Activated T-helper 1 cell treated with anti-CD3 and anti-CD28 coated beads, Interleukin-12 subunit alpha, Interleukin-12 subunit beta, Interleukin-2, Interleukin-4 antibody, amounts not matched to agents 30 ng/mL and 10 ng/mL and 1 ng/mL, durations not matched to agents 14 hours and 24 hours and 36 hours (primary cell): ENCODE results near the gene ATOH8. TPM values are rescaled to one million over a fixed set of nuclear protein-coding genes. Genes with fewer than 3 reads are reported as not detected.
A peak's percentile ranks its signal among the peaks of the same experiment; 100 is the strongest.

ENCODE experiments used
- DNase-seq: peaks from one replicate; pipeline ENCODE4 v3.0.0; 2021; ENCODE audit warnings: low spot score
- H3K27ac Mint-ChIP-seq: one replicate; pipeline ENCODE4 v1.8.0; 2021; ENCODE audit warnings: mild to moderate bottlenecking, mixed read lengths
- H3K27me3 Mint-ChIP-seq: one replicate; pipeline ENCODE4 v1.8.0; 2022; ENCODE audit warnings: mild to moderate bottlenecking, moderate library complexity, mixed read lengths; ENCODE audit not compliant: insufficient read depth
- H3K36me3 Mint-ChIP-seq: one replicate; pipeline ENCODE4 v1.8.0; 2021; ENCODE audit warnings: low read depth, mixed read lengths
- H3K4me1 Mint-ChIP-seq: one replicate; pipeline ENCODE4 v1.8.0; 2021; ENCODE audit warnings: low read depth, mixed read lengths
- H3K4me3 Mint-ChIP-seq: one replicate; pipeline ENCODE4 v1.8.0; 2021; ENCODE audit warnings: mild to moderate bottlenecking, moderate library complexity, mixed read lengths
- H3K9me3 Mint-ChIP-seq: one replicate; pipeline ENCODE4 v1.8.0; 2021; ENCODE audit warnings: mixed read lengths
- intact Hi-C: fragments of 100-400 bp; cut with micrococcal nuclease; formaldehyde crosslinking; loops from one replicate; pipeline ENCODE4 v1.15.1; 2024
- total RNA-seq: library from RNA; stranded (reverse); gene quantifications from 2 replicates; pipeline ENCODE4 v1.2.3, GENCODE V29; 2022

ATOH8 gene
- total RNA-seq, 1 donor from 2014 or later, result 0.47 TPM

DNA sequence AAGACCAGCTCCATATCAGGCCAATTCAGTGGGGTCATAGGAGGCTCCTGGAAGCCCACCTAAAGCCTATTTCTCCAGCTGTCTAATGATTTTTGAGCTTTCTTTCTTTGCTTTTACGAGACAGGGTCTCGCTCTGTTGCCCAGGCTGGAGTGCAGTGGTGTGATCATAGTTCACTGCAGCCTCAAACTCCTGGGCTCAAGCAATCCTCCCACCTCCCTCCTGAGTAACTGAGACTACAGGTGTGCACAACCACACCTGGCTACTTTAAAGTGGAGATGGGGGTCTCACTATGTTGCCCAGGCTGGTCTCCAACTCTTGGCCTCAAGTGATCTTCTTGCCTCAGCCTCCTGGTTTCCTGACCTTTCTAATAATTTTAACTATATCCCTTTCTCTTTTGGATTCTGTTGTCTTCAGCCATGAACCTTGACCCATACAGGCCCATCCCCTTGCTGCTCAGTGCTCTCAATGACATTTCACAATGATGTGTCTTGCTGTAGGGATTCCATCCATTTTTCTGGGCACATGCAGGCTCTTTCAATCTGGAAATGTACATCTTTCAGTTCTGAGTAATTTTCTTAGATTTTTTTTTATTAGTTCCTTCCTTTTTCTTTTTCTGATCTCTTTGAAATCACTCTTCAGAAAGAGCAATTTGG, 30.0 kb upstream of the ATOH8 start:
- H3K9me3 Mint-ChIP-seq, result peaks cover 10% of the 10 kb centered on the region
- H3K36me3 Mint-ChIP-seq, result peaks cover 7% of the 10 kb centered on the region
- intact Hi-C loops, result no loop called here
- no peak overlapping the region for H3K4me3 Mint-ChIP-seq
- peaks cover 12% of the 10 kb centered on the region for H3K27me3 Mint-ChIP-seq
- DNase-seq, result no peak
- H3K27ac Mint-ChIP-seq, result no peak overlapping the region
- H3K4me1 Mint-ChIP-seq, result peaks cover 3% of the 10 kb centered on the region

DNA sequence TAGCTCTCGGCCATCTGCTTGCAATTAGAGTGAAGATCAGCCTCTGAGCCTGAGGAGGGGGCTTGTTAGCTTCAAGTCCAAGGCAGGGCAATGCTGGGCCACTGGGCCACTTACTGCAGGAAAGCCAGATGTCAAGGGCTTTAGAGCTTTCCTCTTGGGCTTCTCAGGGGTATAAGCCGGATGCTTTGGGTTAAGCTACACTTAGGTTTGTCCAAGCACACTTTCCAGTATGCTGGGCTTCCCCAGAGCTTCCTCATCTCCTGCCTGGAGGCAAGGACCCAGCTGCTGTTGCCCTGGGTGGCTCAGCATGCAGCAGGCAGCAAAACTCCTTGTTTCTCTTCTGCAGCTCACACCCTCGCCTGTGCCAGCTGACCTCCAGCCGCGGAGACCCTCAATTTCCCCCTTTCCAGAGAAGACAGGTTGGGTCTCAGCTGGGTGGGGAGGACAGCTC, 29.0 kb upstream of the ATOH8 start:
- H3K36me3 Mint-ChIP-seq, result peaks cover 7% of the 10 kb centered on the region
- peaks cover 15% of the 10 kb centered on the region for H3K27me3 Mint-ChIP-seq
- DNase-seq, result no peak
- H3K4me1 Mint-ChIP-seq, result peaks cover 12% of the 10 kb centered on the region
- intact Hi-C loops, result no loop called here
- H3K27ac Mint-ChIP-seq, result no peak overlapping the region
- no peak overlapping the region for H3K4me3 Mint-ChIP-seq
- H3K9me3 Mint-ChIP-seq, result peaks cover 10% of the 10 kb centered on the region

DNA sequence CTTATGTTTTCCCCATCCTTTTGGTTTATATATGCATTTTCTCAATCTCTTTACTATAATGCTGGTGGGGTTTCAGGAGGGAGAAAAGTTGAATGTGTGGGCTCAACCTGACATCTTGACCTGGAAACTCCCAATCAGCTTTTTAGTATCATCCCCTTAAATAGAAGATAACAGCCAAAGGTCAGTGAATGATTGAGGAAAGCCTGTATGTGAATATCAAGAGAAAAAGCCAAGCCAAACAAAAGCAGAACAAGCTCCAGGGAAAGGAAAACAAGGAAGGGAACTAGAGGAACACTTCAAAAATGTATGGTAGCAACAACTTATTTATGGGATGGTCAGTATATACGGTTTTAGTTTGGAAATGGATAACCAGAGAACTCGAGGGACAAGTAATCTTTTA, 28.3 kb upstream of the ATOH8 start:
- Mint-ChIP-seq H3K27me3 (peaks cover 15% of the 10 kb centered on the region), H3K9me3 (peaks cover 5% of the 10 kb centered on the region)

DNA sequence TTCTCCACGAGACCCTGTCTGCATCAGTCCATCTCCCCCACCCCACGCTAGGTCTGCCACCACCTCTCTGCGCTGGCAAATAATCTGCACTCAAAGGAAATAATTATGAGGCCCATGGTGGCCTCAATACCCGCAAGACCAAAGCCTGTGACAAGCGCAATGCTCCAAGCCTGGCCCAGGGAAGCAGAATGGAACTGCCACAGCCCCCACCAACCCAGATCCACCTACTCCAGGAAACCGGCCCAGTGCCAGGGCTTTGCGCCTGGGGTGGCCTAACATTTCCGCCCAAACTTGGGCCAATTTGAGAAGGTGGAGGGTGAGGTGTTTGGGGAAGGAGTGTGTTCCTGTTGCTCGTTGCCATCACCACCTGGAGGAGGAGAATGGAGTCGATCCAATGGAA, 26.0 kb upstream of the ATOH8 start:
- H3K36me3 Mint-ChIP-seq, result no peaks in the 10 kb centered on the region
- no peaks in the 10 kb centered on the region for H3K9me3 Mint-ChIP-seq
- intact Hi-C loops, result loop anchor here (2.0 kb wide), 1 partner anchor 77 kb away; no protein-coding TSS in a partner anchor
- peaks cover 13% of the 10 kb centered on the region for H3K4me1 Mint-ChIP-seq
- DNase-seq, result no peak
- peaks cover 15% of the 10 kb centered on the region for H3K27me3 Mint-ChIP-seq
- H3K27ac Mint-ChIP-seq, result no peak overlapping the region
- no peak overlapping the region for H3K4me3 Mint-ChIP-seq

More for the DNA sequence above, 28.3 kb upstream of the ATOH8 start:
- intact Hi-C loops, result no loop called here
- Mint-ChIP-seq H3K4me1 (peaks cover 13% of the 10 kb centered on the region), H3K36me3 (peaks cover 3% of the 10 kb centered on the region), H3K4me3 (no peak overlapping the region), H3K27ac (no peak overlapping the region)
- DNase-seq, result no peak

DNA sequence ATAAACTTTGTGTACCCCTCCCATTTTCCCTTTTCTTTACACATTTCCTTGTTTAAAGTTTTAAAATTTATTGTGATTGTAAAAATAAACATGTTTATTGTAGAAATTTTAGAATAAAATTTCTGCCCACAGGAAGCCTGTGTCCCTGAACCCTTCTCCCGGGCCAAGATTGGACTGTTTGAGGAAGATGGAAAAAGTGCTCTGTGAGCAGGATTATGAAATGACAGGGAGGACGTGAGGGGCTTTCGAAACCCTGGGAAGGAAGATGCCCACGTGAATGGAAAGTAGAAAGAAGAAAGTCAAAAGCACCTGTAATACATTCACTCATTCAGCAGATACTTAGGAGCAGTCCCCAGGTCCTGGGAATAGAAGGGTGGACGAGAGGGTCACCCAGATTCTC, 25.4 kb upstream of the ATOH8 start:
- H3K27me3 Mint-ChIP-seq, result peaks cover 15% of the 10 kb centered on the region
- intact Hi-C loops, result loop anchor here (2.0 kb wide), 1 partner anchor 76 kb away; no protein-coding TSS in a partner anchor

DNA sequence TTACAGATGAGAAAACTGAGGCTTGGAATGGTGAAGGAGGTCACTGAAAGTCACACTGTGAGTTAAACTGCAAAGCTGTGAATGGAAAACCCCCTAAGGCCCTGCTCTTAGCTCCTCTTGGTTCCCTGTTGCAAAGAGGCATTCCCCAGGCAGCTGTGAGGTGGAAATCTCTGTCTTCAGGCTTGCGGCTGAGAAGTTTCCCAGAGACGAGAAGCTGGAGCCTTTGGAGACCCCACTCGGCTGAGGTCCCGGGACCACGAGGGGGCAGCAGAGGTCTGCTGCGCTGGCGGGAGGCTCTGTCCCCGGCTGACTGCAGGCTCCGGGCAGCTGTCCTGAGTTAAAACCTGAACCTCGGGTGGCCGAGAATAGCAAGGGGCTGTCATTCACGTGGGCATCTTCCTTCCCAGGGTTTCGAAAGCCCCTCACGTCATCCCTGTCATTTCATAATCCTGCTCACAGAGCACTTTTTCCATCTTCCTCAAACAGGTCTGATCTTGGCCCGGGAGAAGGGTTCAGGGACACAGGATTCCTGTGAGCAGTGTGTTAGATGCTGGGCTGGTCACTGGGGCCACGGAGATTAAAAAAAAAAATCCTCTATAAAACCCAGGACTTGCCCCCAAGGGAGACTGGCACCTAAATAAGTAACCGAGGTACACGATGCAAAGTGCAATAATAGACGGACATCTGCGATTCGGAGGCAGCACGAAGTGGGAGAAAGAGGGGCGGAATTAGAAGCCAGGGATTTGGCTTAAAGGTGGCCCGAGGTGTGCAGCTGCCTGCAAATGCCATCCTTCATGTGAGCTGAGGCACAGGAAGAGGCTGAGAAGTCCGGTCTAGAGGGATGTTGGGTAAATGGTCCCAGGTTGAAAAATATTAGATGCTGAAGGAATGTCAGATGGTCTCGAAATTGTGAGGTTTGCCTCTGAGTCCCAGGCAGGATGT, 24.6 kb upstream of the ATOH8 start:
- DNase-seq, result peak; percentile 65
- Mint-ChIP-seq H3K4me1 (peaks cover 13% of the 10 kb centered on the region), H3K27ac (no peak overlapping the region), H3K36me3 (no peaks in the 10 kb centered on the region), H3K4me3 (no peak overlapping the region), H3K9me3 (no peaks in the 10 kb centered on the region), H3K27me3 (peaks cover 17% of the 10 kb centered on the region)
- intact Hi-C loops, result loop anchor here (1.0 to 2.0 kb wide), 5 partner anchors 50 to 351 kb away; no protein-coding TSS in a partner anchor

More for the DNA sequence above, 25.4 kb upstream of the ATOH8 start:
- no peaks in the 10 kb centered on the region for H3K36me3 Mint-ChIP-seq
- no peaks in the 10 kb centered on the region for H3K9me3 Mint-ChIP-seq
- H3K4me1 Mint-ChIP-seq, result peaks cover 13% of the 10 kb centered on the region
- no peak for DNase-seq
- no peak overlapping the region for H3K27ac Mint-ChIP-seq
- no peak overlapping the region for H3K4me3 Mint-ChIP-seq

DNA sequence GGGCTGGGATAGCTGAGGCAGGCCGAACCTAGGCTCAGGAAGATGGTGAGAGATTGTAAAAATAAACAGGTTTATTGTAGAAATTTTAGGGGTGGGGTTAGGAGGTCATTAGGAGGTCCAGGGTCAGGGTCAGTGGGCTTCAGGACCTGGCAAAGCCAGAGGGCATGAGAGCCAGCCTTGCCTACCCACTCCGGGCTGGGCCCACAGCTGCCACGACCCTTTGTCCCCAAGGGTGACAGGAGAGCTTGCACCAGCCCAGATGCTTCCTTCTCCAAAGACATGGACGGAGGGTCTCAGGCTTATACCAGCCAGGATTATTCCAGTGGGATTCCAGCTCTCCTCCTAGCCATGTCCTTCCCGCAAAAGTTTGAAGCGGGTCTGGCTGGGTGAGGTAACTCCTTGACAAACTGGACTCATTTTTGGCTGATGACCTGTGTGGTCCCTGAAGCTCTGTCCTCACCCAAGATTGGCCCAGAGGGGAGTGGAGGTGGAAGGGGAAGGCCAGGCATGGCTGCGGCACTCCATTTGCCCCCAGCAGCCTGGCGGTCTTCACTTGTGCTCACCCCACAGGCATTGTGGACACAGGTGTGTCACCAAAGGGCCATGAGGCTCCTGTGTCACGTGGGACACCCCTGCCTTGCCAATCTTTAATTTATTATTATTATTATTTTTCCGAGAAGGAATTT, 23.8 kb upstream of the ATOH8 start:
- Mint-ChIP-seq H3K4me3 (no peak overlapping the region), H3K4me1 (peaks cover 13% of the 10 kb centered on the region)

DNA sequence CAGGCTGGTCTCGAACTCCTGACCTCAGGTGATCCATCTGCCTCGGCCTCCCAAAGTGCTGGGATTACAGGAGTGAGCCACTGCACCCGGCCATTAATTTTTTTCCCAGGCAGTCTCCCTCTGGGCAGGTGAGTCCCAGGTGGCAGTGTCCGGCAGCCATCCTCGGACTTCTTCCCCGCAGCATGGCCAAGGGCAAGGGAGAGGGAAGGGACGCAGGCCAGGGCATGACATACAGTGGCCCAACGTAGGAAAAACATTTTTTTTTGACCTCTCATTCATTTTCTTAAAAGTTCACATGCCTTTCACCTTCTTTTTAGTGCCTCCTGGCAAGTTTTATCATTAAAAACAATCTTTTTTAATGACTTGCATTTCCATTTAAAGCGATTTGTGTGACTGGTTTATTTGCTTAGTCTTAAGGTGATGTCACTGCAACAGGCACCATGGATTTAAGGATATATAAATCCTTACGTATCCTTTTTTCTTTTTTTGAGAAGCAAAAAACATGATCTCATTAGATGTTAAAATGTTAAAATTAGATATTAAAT, 23.0 kb upstream of the ATOH8 start:
- Mint-ChIP-seq H3K4me1 (peaks cover 13% of the 10 kb centered on the region), H3K9me3 (no peaks in the 10 kb centered on the region)
- intact Hi-C loops, result no loop called here

More for the DNA sequence above, 23.8 kb upstream of the ATOH8 start:
- DNase-seq, result no peak
- no peaks in the 10 kb centered on the region for H3K36me3 Mint-ChIP-seq
- H3K27ac Mint-ChIP-seq, result no peak overlapping the region
- intact Hi-C loops, result loop anchor here (1.0 to 2.0 kb wide), 5 partner anchors 51 to 350 kb away; no protein-coding TSS in a partner anchor
- peaks cover 19% of the 10 kb centered on the region for H3K27me3 Mint-ChIP-seq
- H3K9me3 Mint-ChIP-seq, result no peaks in the 10 kb centered on the region

DNA sequence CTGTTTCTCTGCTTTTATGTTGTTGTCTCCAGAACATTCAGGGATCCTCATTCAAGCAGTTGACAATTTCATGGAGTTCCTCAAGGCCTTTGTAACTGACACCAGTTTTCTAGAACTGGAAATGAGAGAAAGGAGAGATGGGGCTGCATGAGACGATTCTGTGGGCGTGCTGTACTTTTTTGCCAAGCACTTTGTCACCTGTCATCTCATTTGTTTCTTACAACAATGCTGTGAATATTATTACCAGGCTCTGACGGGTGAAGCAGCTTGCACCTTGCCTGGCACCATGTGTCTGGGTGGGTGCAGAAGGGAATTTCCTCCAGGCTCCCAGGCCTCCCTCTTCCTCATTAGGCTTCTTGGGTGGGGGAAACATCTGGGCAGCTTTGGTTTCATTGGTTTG, 22.2 kb upstream of the ATOH8 start:
- H3K4me3 Mint-ChIP-seq, result no peak overlapping the region
- intact Hi-C loops, result no loop called here
- peaks cover 13% of the 10 kb centered on the region for H3K4me1 Mint-ChIP-seq
- H3K27me3 Mint-ChIP-seq, result peaks cover 30% of the 10 kb centered on the region
- H3K27ac Mint-ChIP-seq, result no peak overlapping the region
- no peaks in the 10 kb centered on the region for H3K36me3 Mint-ChIP-seq
- H3K9me3 Mint-ChIP-seq, result no peaks in the 10 kb centered on the region
- no peak for DNase-seq

More for the DNA sequence above, 23.0 kb upstream of the ATOH8 start:
- Mint-ChIP-seq H3K27me3 (peaks cover 26% of the 10 kb centered on the region), H3K27ac (no peak overlapping the region), H3K4me3 (no peak overlapping the region), H3K36me3 (no peaks in the 10 kb centered on the region)
- DNase-seq, result no peak

DNA sequence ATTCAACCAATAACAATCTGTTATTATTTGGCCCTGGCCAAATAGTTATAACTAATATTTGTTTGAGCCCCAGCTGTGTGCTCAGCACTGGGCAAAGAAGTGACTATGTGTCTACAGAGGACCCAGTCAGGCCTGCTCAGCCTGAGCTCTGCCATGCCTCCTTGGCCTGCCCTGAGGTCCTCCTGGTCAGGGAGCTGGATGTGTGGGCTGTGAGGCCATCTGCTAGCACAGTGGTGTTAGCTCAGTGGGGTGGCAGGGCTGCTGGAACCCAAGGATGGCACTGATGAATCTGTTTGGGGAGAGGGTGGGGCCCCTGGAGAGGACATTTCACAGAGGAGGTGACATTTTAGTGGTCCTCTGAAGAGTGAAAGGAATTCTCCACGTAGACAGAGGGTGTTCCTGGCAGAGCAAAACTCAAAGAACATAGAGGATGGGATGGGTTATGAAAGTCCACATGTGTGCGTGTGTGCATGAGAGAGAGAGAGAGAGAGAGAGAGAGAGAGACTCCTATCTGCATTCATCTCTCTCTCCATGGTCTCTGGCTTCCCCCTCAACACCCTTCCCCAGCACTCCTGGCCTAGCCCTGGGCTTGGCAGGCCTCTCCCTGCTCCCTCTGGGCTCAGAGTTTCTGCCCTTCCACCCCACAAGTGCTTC, 21.2 kb upstream of the ATOH8 start:
- Mint-ChIP-seq H3K27me3 (peaks cover 29% of the 10 kb centered on the region), H3K27ac (peak overlapping the region; percentile 48), H3K36me3 (no peaks in the 10 kb centered on the region), H3K4me1 (peaks cover 13% of the 10 kb centered on the region), H3K4me3 (no peak overlapping the region), H3K9me3 (no peaks in the 10 kb centered on the region)
- intact Hi-C loops, result no loop called here
- DNase-seq, result no peak

DNA sequence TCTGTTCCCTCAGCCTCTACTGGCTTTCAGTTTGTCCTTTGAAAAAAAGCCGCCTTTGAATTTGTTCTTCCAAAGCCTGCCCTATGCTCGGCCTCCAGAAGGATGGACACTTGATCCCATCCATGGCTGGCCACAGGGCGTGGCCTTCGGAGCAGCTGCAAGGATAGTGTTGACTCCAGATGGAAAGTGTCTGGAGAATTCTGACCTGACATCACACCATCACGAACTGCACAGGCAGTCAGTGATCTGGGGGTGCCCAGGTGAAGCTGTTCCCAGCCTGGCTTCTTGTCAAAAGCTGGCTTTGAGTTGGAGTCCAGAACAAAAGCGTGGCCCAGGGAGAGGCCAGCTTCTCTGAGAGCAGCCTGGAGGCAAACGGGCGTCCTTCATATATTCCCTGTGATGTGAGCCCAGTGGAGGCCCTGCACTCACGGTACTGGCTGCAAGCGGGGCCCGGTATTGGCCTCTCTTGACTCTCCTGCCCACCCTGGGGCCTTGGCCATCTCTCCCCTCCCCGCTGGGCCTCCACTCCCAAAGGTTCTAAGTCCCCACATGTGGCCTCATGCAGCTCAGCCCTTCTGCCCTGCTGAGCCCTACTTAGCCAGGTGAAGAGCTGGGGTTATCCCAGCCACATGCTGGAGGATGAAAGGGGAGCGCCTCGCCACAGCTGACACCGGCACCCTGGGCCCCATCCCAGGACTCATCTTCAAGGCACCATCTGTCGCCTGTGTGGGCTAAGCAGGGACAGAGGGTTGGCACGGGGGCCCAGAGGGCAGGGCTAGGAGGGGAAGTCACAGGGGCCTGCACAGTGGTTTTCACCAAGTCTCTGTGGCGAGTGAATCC, 20.4 kb upstream of the ATOH8 start:
- no peak for DNase-seq
- H3K27ac Mint-ChIP-seq, result no peak overlapping the region
- H3K4me1 Mint-ChIP-seq, result peaks cover 13% of the 10 kb centered on the region
- H3K27me3 Mint-ChIP-seq, result peaks cover 34% of the 10 kb centered on the region
- H3K4me3 Mint-ChIP-seq, result no peak overlapping the region
- H3K9me3 Mint-ChIP-seq, result no peaks in the 10 kb centered on the region
- intact Hi-C loops, result no loop called here
- H3K36me3 Mint-ChIP-seq, result no peaks in the 10 kb centered on the region
